Activated gamma-delta T cell (primary cell): ENCODE results near the gene CD74.
A peak's percentile ranks its signal among the peaks of the same experiment; 100 is the strongest.

Experiments
- DNase-seq: peaks from one replicate; lab custom pipeline; 2025; lab: John Stamatoyannopoulos, UW

The CD74 gene

GRCh38 chr5:150364004-150364403, 48.7 kb downstream of the CD74 start:
- no peak for DNase-seq

GRCh38 chr5:150363185-150363584, 49.5 kb downstream of the CD74 start:
- no peak for DNase-seq

GRCh38 chr5:150361301-150361700, 51.4 kb downstream of the CD74 start:
- DNase-seq: no peak

- no peak for DNase-seq
Measured at GRCh38 chr5:150358261-150359095, 54.2 kb downstream of the CD74 start.

DNA sequence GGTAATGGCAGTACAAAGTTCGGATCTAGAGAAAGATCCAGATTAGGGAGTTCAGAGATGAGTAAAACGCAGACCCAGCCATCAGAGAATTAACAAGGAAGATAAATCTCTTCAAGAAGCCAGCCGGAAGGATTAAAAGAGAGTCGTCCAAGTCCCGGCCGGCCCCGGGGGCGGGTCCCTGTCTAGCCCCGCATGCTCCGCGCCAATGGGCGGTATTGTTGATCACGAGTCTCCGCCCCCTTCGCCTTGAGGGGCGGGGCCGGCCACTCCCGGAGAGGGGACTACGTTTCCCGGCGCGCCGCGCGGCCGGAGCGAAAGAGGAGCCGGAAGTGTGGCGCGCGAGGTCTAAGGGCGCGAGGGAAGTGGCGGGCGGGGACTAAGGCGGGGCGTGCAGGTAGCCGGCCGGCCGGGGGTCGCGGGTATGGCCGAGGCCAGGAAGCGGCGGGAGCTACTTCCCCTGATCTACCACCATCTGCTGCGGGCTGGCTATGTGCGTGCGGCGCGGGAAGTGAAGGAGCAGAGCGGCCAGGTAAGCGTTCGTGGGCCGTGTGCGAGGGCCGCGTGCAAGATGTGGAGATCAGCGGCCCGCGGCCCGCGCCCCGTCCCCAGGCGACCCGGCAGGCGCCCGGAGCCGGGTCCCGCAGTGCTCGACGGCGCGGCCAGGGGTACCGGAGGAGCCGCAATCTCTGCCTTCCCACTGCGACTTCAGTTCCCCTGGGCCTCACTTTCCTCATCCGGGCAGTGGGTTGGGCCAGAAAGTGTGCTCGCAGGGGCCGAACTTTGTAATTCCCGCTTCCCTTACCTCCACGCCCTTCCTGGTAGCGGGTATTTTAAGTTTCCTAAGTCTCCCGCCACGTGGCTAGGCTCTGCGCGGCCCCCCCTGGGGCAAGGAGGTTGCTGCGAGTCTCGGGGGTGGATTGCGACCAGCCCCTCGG, 55.1 kb downstream of the CD74 start, which contains the start of gene TCOF1:
TCOF1 (plus strand) TSS at position 372 of the 935 bp plus-strand sequence; CDS start at position 422, 50 bp downstream.
- peak; percentile 93 for DNase-seq

DNA sequence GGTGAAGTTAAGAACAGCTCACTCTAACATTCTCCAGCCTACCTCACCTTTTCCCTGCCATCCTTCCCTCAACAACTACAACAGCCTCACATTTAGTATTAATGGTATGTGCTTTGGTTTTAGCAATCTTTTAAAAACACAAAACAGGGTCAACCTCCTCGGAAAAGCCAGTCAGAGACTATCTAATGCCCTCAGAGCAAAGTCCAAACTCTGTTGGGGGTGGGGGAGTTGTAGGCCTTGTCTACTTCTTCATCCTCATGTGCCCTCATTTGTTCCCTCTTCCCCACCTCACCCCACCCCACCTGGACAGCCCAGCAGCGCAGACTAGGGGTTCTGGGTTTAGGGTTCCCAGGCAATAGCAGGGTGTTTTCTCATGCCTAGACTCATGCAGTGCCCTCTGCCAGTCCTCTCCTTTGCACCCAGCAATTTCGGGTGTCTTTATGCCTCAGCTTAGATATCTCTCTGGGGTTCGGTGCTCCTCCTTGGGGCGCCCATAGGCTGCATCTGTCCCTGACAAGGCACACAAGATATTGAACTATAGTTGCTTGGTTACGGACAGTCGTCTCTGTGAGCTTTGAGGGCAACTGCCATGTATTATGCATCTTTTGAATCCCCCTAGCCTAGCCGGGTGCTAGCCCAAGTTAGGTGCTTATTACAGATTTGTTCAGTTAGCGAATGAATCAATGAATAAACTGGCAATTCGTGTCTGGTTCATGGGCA, 56.0 kb downstream of the CD74 start:
- DNase-seq: no peak

GRCh38 chr5:150355791-150356190, 56.9 kb downstream of the CD74 start:
- DNase-seq: no peak

DNA sequence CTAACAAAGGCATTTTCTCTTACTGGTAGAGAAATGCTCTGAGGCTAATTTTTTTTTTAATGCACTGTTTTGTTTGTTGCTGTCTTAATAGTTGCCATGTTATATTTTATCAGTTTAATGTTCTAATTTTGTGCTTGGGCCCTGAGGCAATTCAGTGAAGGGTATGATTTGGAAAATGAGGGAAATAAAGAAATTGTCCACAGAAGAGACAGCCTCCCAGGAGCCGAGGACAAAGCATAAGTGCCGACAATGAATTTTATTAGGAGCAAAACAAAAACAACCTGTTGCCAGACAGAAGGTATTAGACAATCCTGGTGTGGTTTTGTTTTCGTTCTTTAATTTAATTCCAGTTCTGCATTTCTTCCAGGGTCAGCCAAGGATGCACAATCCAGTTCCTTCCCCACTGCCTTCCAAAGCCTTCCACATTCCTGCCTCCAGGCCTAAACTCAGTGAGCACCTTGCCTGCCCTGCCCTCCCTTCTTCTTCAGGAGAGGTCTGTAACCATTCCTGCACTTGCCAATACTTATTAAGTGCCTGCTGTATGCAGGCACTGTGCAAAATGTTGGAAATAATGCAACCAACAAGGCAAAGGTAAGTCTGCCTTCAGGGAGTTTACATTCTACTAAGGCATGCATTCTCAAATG, 59.6 kb downstream of the CD74 start:
- no peak for DNase-seq

GRCh38 chr5:150352244-150353031, 60.3 kb downstream of the CD74 start:
- DNase-seq: no peak
